ENCODE measurements around the gene TRMT13.

DNA sequence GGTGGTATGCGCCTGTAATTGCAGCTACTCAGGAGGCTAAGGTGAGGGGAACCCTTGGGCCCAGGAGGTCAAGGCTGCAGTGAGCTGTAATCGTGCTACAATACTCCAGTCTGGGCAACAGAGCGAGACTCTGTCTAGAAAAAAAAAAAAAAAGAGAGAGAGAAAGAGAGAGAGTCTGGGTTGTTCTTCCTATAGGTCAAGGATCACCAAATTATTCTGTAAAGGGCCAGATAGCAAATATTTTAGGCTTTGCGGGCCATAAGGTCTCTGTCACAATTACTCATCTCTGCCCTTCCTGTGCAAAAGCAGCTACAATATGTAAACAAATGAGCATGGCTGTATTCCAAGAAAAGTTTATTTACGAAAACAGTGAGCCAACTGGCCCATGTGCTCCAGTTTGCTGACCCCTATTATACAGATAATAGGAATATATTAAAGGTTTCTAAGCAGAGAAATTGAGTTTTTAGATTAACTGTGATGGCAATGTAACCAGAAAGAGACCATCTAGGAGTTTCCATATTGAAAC is 2.3 kb upstream of the TRMT13 start:
- TF ChIP-seq POLR2A (IDR thresholded peaks at IDR 0.05) = no peak
- TF ChIP-seq, protein P1, sequence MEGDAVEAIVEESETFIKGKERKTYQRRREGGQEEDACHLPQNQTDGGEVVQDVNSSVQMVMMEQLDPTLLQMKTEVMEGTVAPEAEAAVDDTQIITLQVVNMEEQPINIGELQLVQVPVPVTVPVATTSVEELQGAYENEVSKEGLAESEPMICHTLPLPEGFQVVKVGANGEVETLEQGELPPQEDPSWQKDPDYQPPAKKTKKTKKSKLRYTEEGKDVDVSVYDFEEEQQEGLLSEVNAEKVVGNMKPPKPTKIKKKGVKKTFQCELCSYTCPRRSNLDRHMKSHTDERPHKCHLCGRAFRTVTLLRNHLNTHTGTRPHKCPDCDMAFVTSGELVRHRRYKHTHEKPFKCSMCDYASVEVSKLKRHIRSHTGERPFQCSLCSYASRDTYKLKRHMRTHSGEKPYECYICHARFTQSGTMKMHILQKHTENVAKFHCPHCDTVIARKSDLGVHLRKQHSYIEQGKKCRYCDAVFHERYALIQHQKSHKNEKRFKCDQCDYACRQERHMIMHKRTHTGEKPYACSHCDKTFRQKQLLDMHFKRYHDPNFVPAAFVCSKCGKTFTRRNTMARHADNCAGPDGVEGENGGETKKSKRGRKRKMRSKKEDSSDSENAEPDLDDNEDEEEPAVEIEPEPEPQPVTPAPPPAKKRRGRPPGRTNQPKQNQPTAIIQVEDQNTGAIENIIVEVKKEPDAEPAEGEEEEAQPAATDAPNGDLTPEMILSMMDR (IDR thresholded peaks at IDR 0.05) = no peak
